Fibroblast of lung (primary cell): ENCODE measurements around the gene DPP6.
"Not testable (repeated sequence)": the region's sequence is repeated elsewhere in the genome, so short reads cannot be mapped to it uniquely, and the experiment has no call there.

Source experiments
- CTCF ChIP-seq, 2 donors: IDR thresholded peaks in 1 of 2; conservative IDR thresholded peaks in 1 of 2; 1 replicate in 1 of 2; 2 replicates in 1 of 2; pipeline ENCODE4 v1.5.1; 2011 to 2012; ENCODE audit warnings: low read length in 2 of 2, control low read depth in 1 of 2, inconsistent platforms in 1 of 2, low read depth in 1 of 2, mild to moderate bottlenecking in 1 of 2
- EZH2 ChIP-seq: IDR thresholded peaks from 2 replicates; pipeline ENCODE4 v1.5.1; 2012; ENCODE audit warnings: low read length, control low read depth, mild to moderate bottlenecking; ENCODE audit errors: missing control alignments

- TF ChIP-seq CTCF (conservative IDR thresholded peaks at IDR 0.05 in 1 of 2, IDR thresholded peaks at IDR 0.05 in 1 of 2; ENCODE audit: low read depth in 1 of 2, low read length in 2 of 2); EZH2: not testable (repeated sequence)
Measured at GRCh38 chr7:154087037-154087725, 35.0 kb downstream of the DPP6 start.
